H1 (cell line): ENCODE measurements around the gene TMA7. TPM values are rescaled to one million over a fixed set of nuclear protein-coding genes. Genes with fewer than 3 reads are reported as not detected.

Experiments
- CHD7 ChIP-seq: fragments of 300-600 bp; sonication (generic); IDR thresholded peaks from 2 replicates; pipeline ENCODE4 v1.7.1; 2012; ENCODE audit warnings: low read length, moderate library complexity, mild to moderate bottlenecking, inconsistent platforms; ENCODE audit not compliant: insufficient replicate concordance
- polyA plus RNA-seq, 7 experiments: library from polyadenylated mRNA; depleted of rRNA in 3 of 7; stranded (reverse) in 5 of 7; unstranded in 2 of 7; fragments of >200 nt in 5 of 7; fragments of 200-250 nt in 2 of 7; gene quantifications; 1 replicate in 5 of 7; 2 replicates in 1 of 7; 4 replicates in 1 of 7; pipeline versions ENCODE4 v1.2.1 to v1.2.3, GENCODE V29; 2011 to 2013; ENCODE audit warnings: missing spikeins in 2 of 7, mixed read lengths in 2 of 7
- total RNA-seq: library from RNA; stranded (reverse); fragmentation: NEBNext Ultra II Directional; extraction: Animal tissue kit (Norgen Biotek cat#: 25700); gene quantifications from 2 replicates; pipeline ENCODE4 v1.2.1, GENCODE V29; 2021

Gene TMA7
- total and polyA plus RNA-seq, 2 of the 8 experiments (the other 6 are each of a cell fraction or from before 2014, with no cell fraction given), result 138 to 305 TPM

GRCh38 chr3:48414376-48415250, 25.4 kb upstream of the TMA7 start (continued):
- TF ChIP-seq CHD7, result no peak
